Trophoblast cell (in vitro differentiated cells and primary cell): ENCODE measurements around the gene VAV1.
A peak's percentile ranks its signal among the peaks of the same experiment; 100 is the strongest.

ENCODE experiments used
- DNase-seq, 2 donors: peaks; one replicate each; pipeline ENCODE4 v3.0.0-alpha.2; 2016
- H2AFZ ChIP-seq: 2 replicates; pipeline ENCODE4 v1.6.1; 2013; ENCODE audit warnings: low read length, moderate library complexity, mild to moderate bottlenecking; ENCODE audit not compliant: insufficient read depth, poor library complexity
- H2AK5ac ChIP-seq: 2 replicates; pipeline ENCODE4 v1.6.1; 2013; ENCODE audit warnings: mild to moderate bottlenecking, low read length
- H2BK120ac ChIP-seq: 2 replicates; pipeline ENCODE4 v1.6.1; 2013; ENCODE audit warnings: low read length, mild to moderate bottlenecking, moderate library complexity; ENCODE audit not compliant: insufficient read depth, poor library complexity
- H2BK12ac ChIP-seq: 2 replicates; pipeline ENCODE4 v1.6.1; 2013; ENCODE audit warnings: mild to moderate bottlenecking, low read length, moderate library complexity
- H2BK5ac ChIP-seq: 2 replicates; pipeline ENCODE4 v1.6.1; 2013; ENCODE audit warnings: low read length, low read depth, moderate library complexity, mild to moderate bottlenecking; ENCODE audit not compliant: poor library complexity
- H3K14ac ChIP-seq: 2 replicates; pipeline ENCODE4 v1.6.1; 2013; ENCODE audit warnings: mild to moderate bottlenecking, low read length
- H3K18ac ChIP-seq: 2 replicates; pipeline ENCODE4 v1.6.1; 2013; ENCODE audit warnings: mild to moderate bottlenecking, low read length
- H3K23ac ChIP-seq: 2 replicates; pipeline ENCODE4 v1.6.1; 2013; ENCODE audit warnings: low read length
- H3K27ac ChIP-seq: 2 replicates; pipeline ENCODE4 v1.5.1; 2013; ENCODE audit warnings: low read depth, mild to moderate bottlenecking, inconsistent platforms, low read length, moderate library complexity
- H3K27me3 ChIP-seq: 2 replicates; pipeline ENCODE4 v1.6.1; 2013; ENCODE audit warnings: inconsistent platforms, mild to moderate bottlenecking, low read length, moderate library complexity; ENCODE audit not compliant: insufficient read depth
- H3K36me3 ChIP-seq, 2 experiments: 1 replicate in 1 of 2; 2 replicates in 1 of 2; pipeline ENCODE4 v1.6.1; 2013; ENCODE audit warnings: low read length in 2 of 2, mild to moderate bottlenecking in 2 of 2, moderate library complexity in 1 of 2; ENCODE audit not compliant: insufficient read depth in 2 of 2, control insufficient read depth in 1 of 2
- H3K4ac ChIP-seq: 2 replicates; pipeline ENCODE4 v1.6.1; 2013; ENCODE audit warnings: low read depth, mild to moderate bottlenecking, low read length, moderate library complexity
- H3K4me1 ChIP-seq, 2 experiments: 1 replicate in 1 of 2; 2 replicates in 1 of 2; pipeline ENCODE4 v1.6.1; 2013; ENCODE audit warnings: low read length in 2 of 2, mild to moderate bottlenecking in 2 of 2, moderate library complexity in 1 of 2; ENCODE audit not compliant: insufficient read depth in 2 of 2, control insufficient read depth in 1 of 2
- H3K4me2 ChIP-seq: 2 replicates; pipeline ENCODE4 v1.6.1; 2013; ENCODE audit warnings: inconsistent platforms, mild to moderate bottlenecking, low read length, moderate library complexity
- H3K4me3 ChIP-seq: 2 replicates; pipeline ENCODE4 v1.5.1; 2013; ENCODE audit warnings: mild to moderate bottlenecking, low read depth, low read length, inconsistent platforms
- H3K79me1 ChIP-seq: one replicate; pipeline ENCODE4 v1.6.1; 2013; ENCODE audit warnings: low read length
- H3K79me2 ChIP-seq: 2 replicates; pipeline ENCODE4 v1.6.1; 2013; ENCODE audit warnings: low read length, mild to moderate bottlenecking; ENCODE audit not compliant: control insufficient read depth, insufficient read depth, poor library complexity
- H3K9ac ChIP-seq: 2 replicates; pipeline ENCODE4 v1.6.1; 2013; ENCODE audit warnings: mild to moderate bottlenecking, low read length
- H3K9me3 ChIP-seq: 2 replicates; pipeline ENCODE4 v1.6.1; 2013; ENCODE audit warnings: low read depth, mild to moderate bottlenecking, control low read depth, inconsistent platforms, low read length; ENCODE audit not compliant: insufficient read depth
- H4K12ac ChIP-seq: 2 replicates; pipeline ENCODE4 v1.6.1; 2013; ENCODE audit warnings: low read depth, mild to moderate bottlenecking, low read length, moderate library complexity
- H4K8ac ChIP-seq: 2 replicates; pipeline ENCODE4 v1.6.1; 2013; ENCODE audit warnings: low read depth, mild to moderate bottlenecking, low read length, moderate library complexity
- H4K91ac ChIP-seq: one replicate; pipeline ENCODE4 v1.6.1; 2013; ENCODE audit warnings: low read depth, mild to moderate bottlenecking, low read length, moderate library complexity
- WGBS: extraction: QIAGEN DNeasy Blood & Tissue Kit; methylation state at CpG from one replicate; pipeline ENCODE4 v1.1.7; 2013; ENCODE audit warnings: missing lambda C conversion rate; ENCODE audit not compliant: insufficient read length, insufficient coverage; ENCODE audit errors: extremely low coverage; 5-methylcytosine and 5-hydroxymethylcytosine counted together

The VAV1 gene

GRCh38 chr19:6725513-6726231 is 46.8 kb upstream of the VAV1 start:
- Histone ChIP-seq H3K23ac (no peak overlapping the region), H2AFZ (no peak overlapping the region), H3K79me1 (no peaks in the 10 kb centered on the region), H3K18ac (no peak overlapping the region), H3K4me2 (no peak overlapping the region), H3K36me3 (peaks cover 0 to 5% of the 10 kb centered on the region in 2 experiments), H3K27me3 (no peaks in the 10 kb centered on the region), H3K14ac (no peak overlapping the region), H2BK120ac (no peak overlapping the region), H3K79me2 (no peaks in the 10 kb centered on the region), H3K9ac (no peak overlapping the region), H4K12ac (no peak overlapping the region), H2BK5ac (no peak overlapping the region), H2AK5ac (no peak overlapping the region), H4K8ac (no peak overlapping the region), H3K4me3 (no peak overlapping the region), H3K4me1 (peaks cover 2 to 5% of the 10 kb centered on the region in 2 experiments), H3K9me3 (peaks cover 1% of the 10 kb centered on the region), H3K27ac (no peak overlapping the region), H4K91ac (no peak overlapping the region), H3K4ac (no peak overlapping the region), H2BK12ac (peak overlapping the region; percentile 44)
- WGBS: no CpG with 5 or more reads among the region's 16 CpGs
- DNase-seq: no peak

- no peaks in the 10 kb centered on the region for H3K79me2 ChIP-seq
- no peak overlapping the region for H3K9ac ChIP-seq
- H3K4me2 ChIP-seq: no peak overlapping the region
- no peaks in the 10 kb centered on the region for H3K79me1 ChIP-seq
- no peak overlapping the region for H3K14ac ChIP-seq
- H3K4me3 ChIP-seq: no peak overlapping the region
- peaks cover 0 to 3% of the 10 kb centered on the region in 2 experiments for H3K4me1 ChIP-seq
- no peak overlapping the region for H4K12ac ChIP-seq
- no peak for DNase-seq
- no peak overlapping the region for H2AFZ ChIP-seq
- H3K36me3 ChIP-seq: peaks cover 20 to 25% of the 10 kb centered on the region in 2 experiments
- no peak overlapping the region for H2AK5ac ChIP-seq
- H4K8ac ChIP-seq: no peak overlapping the region
- H3K27me3 ChIP-seq: no peaks in the 10 kb centered on the region
- H3K18ac ChIP-seq: no peak overlapping the region
- H2BK5ac ChIP-seq: no peak overlapping the region
- no peak overlapping the region for H3K27ac ChIP-seq
- no peak overlapping the region for H3K23ac ChIP-seq
- WGBS: no CpG with 5 or more reads among the region's 8 CpGs
- no peak overlapping the region for H3K4ac ChIP-seq
- no peak overlapping the region for H2BK12ac ChIP-seq
- H4K91ac ChIP-seq: no peak overlapping the region
- H2BK120ac ChIP-seq: no peak overlapping the region
- H3K9me3 ChIP-seq: peaks cover 3% of the 10 kb centered on the region
Observed at GRCh38 chr19:6728346-6728745, 44.2 kb upstream of the VAV1 start.

- H3K18ac ChIP-seq: no peak overlapping the region
- no peak for DNase-seq
- peaks cover 24 to 29% of the 10 kb centered on the region in 2 experiments for H3K36me3 ChIP-seq
- no peak overlapping the region for H2BK12ac ChIP-seq
- H4K91ac ChIP-seq: no peak overlapping the region
- no peak overlapping the region for H2AFZ ChIP-seq
- H3K27me3 ChIP-seq: no peaks in the 10 kb centered on the region
- H3K79me2 ChIP-seq: no peaks in the 10 kb centered on the region
- no CpG with 5 or more reads among the region's 23 CpGs for WGBS
- no peak overlapping the region for H4K12ac ChIP-seq
- no peak overlapping the region for H2BK120ac ChIP-seq
- no peak overlapping the region for H3K4me3 ChIP-seq
- H3K9me3 ChIP-seq: peaks cover 3% of the 10 kb centered on the region
- H3K9ac ChIP-seq: no peak overlapping the region
- H3K27ac ChIP-seq: no peak overlapping the region
- no peaks in the 10 kb centered on the region for H3K79me1 ChIP-seq
- H3K23ac ChIP-seq: no peak overlapping the region
- H4K8ac ChIP-seq: no peak overlapping the region
- no peak overlapping the region for H2AK5ac ChIP-seq
- no peak overlapping the region for H3K4ac ChIP-seq
- no peaks in the 10 kb centered on the region for H3K4me1 ChIP-seq
- H3K14ac ChIP-seq: no peak overlapping the region
- H3K4me2 ChIP-seq: no peak overlapping the region
- no peak overlapping the region for H2BK5ac ChIP-seq
Observed at GRCh38 chr19:6729573-6730152, 42.8 kb upstream of the VAV1 start.

GRCh38 chr19:6730153-6730804 is 42.2 kb upstream of the VAV1 start:
- Histone ChIP-seq H2AFZ (no peak overlapping the region), H3K27me3 (no peaks in the 10 kb centered on the region), H3K4me3 (no peak overlapping the region), H3K4me2 (no peak overlapping the region), H3K79me1 (no peaks in the 10 kb centered on the region), H3K27ac (no peak overlapping the region), H2BK120ac (no peak overlapping the region), H3K4me1 (peaks cover under 1% of the 10 kb centered on the region in 2 experiments), H2AK5ac (no peak overlapping the region), H4K12ac (no peak overlapping the region), H3K4ac (no peak overlapping the region), H3K9me3 (peaks cover 3% of the 10 kb centered on the region), H3K79me2 (no peaks in the 10 kb centered on the region), H2BK12ac (no peak overlapping the region), H3K23ac (no peak overlapping the region), H2BK5ac (no peak overlapping the region), H4K91ac (no peak overlapping the region), H3K14ac (no peak overlapping the region), H3K36me3 (peaks cover 24 to 31% of the 10 kb centered on the region in 2 experiments), H3K18ac (no peak overlapping the region), H3K9ac (no peak overlapping the region), H4K8ac (no peak overlapping the region)
- no peak for DNase-seq
- WGBS: no CpG with 5 or more reads among the region's 27 CpGs
